H9 (cell line): ENCODE measurements around the gene COL8A1. TPM values are rescaled to one million over a fixed set of nuclear protein-coding genes. Genes with fewer than 3 reads are reported as not detected.

Experiments
- DNase-seq: peaks from one replicate; pipeline ENCODE4 v3.0.0-alpha.2; 2017
- H2AFZ ChIP-seq: one replicate; pipeline ENCODE4 v1.6.1; 2013; ENCODE audit warnings: mild to moderate bottlenecking, low read length, control low read depth, moderate library complexity
- H2AK5ac ChIP-seq: 2 replicates; pipeline ENCODE4 v1.6.1; 2013; ENCODE audit warnings: low read length, control low read depth, mixed read lengths; ENCODE audit not compliant: insufficient read length
- H2BK120ac ChIP-seq: one replicate; pipeline ENCODE4 v1.6.1; 2013; ENCODE audit warnings: low read depth, mild to moderate bottlenecking, low read length, control low read depth, inconsistent platforms; ENCODE audit not compliant: poor library complexity, severe bottlenecking
- H2BK12ac ChIP-seq: 2 replicates; pipeline ENCODE4 v1.6.1; 2013; ENCODE audit warnings: low read length, control low read depth, mixed read lengths, low read depth; ENCODE audit not compliant: insufficient read length
- H2BK15ac ChIP-seq: 2 replicates; pipeline ENCODE4 v1.6.1; 2013; ENCODE audit warnings: low read depth, low read length, control low read depth
- H2BK20ac ChIP-seq: one replicate; pipeline ENCODE4 v1.6.1; 2013; ENCODE audit warnings: low read depth, mild to moderate bottlenecking, low read length, control low read depth, inconsistent platforms; ENCODE audit not compliant: poor library complexity, severe bottlenecking
- H2BK5ac ChIP-seq: 2 replicates; pipeline ENCODE4 v1.6.1; 2013; ENCODE audit warnings: low read length, control low read depth, mixed read lengths; ENCODE audit not compliant: insufficient read length
- H3K14ac ChIP-seq: 2 replicates; pipeline ENCODE4 v1.6.1; 2013; ENCODE audit warnings: low read length, control low read depth; ENCODE audit not compliant: insufficient read depth
- H3K18ac ChIP-seq: 2 replicates; pipeline ENCODE4 v1.6.1; 2013; ENCODE audit warnings: low read depth, mild to moderate bottlenecking, mixed read lengths, low read length, control low read depth; ENCODE audit not compliant: insufficient read length
- H3K23ac ChIP-seq: 2 replicates; pipeline ENCODE4 v1.6.1; 2013; ENCODE audit warnings: low read length, control low read depth, mixed read lengths, low read depth; ENCODE audit not compliant: insufficient read length
- H3K23me2 ChIP-seq: 2 replicates; pipeline ENCODE4 v1.6.1; 2013; ENCODE audit warnings: low read depth, mild to moderate bottlenecking, mixed read lengths, low read length, control low read depth; ENCODE audit not compliant: insufficient read length, poor library complexity, severe bottlenecking
- H3K27ac ChIP-seq: 2 replicates; pipeline ENCODE4 v1.5.1; 2013; ENCODE audit warnings: low read length, control low read depth, mixed read lengths, low read depth; ENCODE audit not compliant: insufficient read length
- H3K27me3 ChIP-seq: 2 replicates; pipeline ENCODE4 v1.6.1; 2013; ENCODE audit warnings: low read length, control low read depth, inconsistent platforms; ENCODE audit not compliant: insufficient read depth
- H3K4ac ChIP-seq: 2 replicates; pipeline ENCODE4 v1.6.1; 2013; ENCODE audit warnings: low read depth, mild to moderate bottlenecking, control low read depth, inconsistent platforms, low read length, moderate library complexity
- H3K4me1 ChIP-seq: 2 replicates; pipeline ENCODE4 v1.6.1; 2013; ENCODE audit warnings: low read length, control low read depth, inconsistent platforms; ENCODE audit not compliant: insufficient read depth
- H3K4me2 ChIP-seq: 2 replicates; pipeline ENCODE4 v1.6.1; 2013; ENCODE audit warnings: low read length, control low read depth, mixed read lengths; ENCODE audit not compliant: insufficient read length, insufficient read depth
- H3K56ac ChIP-seq: 2 replicates; pipeline ENCODE4 v1.6.1; 2013; ENCODE audit warnings: low read depth, mild to moderate bottlenecking, mixed read lengths, low read length, control low read depth; ENCODE audit not compliant: insufficient read length
- H3K79me1 ChIP-seq: 2 replicates; pipeline ENCODE4 v1.6.1; 2013; ENCODE audit warnings: low read depth, mild to moderate bottlenecking, moderate library complexity, low read length, control low read depth, inconsistent platforms; ENCODE audit not compliant: insufficient read depth, poor library complexity, severe bottlenecking
- H3K79me2 ChIP-seq: 2 replicates; pipeline ENCODE4 v1.6.1; 2013; ENCODE audit warnings: low read length, control low read depth, inconsistent platforms; ENCODE audit not compliant: insufficient read depth
- H3K9ac ChIP-seq: 2 replicates; pipeline ENCODE4 v1.6.1; 2013; ENCODE audit warnings: low read length, control low read depth, mixed read lengths; ENCODE audit not compliant: insufficient read length; ENCODE audit errors: extremely low read depth
- H3K9me3 ChIP-seq: one replicate; pipeline ENCODE4 v1.6.1; 2013; ENCODE audit warnings: low read depth, low read length, inconsistent platforms; ENCODE audit not compliant: control insufficient read depth
- H3T11ph ChIP-seq: one replicate; pipeline ENCODE4 v1.6.1; 2013; ENCODE audit warnings: mild to moderate bottlenecking, low read length, control low read depth, inconsistent platforms
- H4K20me1 ChIP-seq: one replicate; pipeline ENCODE4 v1.6.1; 2013; ENCODE audit not compliant: control insufficient read depth, insufficient read length, insufficient read depth
- H4K5ac ChIP-seq: 2 replicates; pipeline ENCODE4 v1.6.1; 2013; ENCODE audit warnings: low read depth, mild to moderate bottlenecking, mixed read lengths, low read length, control low read depth; ENCODE audit not compliant: insufficient read length
- H4K8ac ChIP-seq: replicated peaks from 2 replicates; pipeline ENCODE4 v1.6.1; 2013; ENCODE audit warnings: low read length, control low read depth, mixed read lengths, low read depth; ENCODE audit not compliant: insufficient read length
- H4K91ac ChIP-seq: 2 replicates; pipeline ENCODE4 v1.6.1; 2013; ENCODE audit warnings: low read depth, mild to moderate bottlenecking, moderate library complexity, mixed read lengths, low read length, control low read depth; ENCODE audit not compliant: insufficient read length
- H3K27ac Mint-ChIP-seq, 3 experiments: 2 replicates in 2 of 3; 3 replicates in 1 of 3; pipeline ENCODE4 v1.8.0; 2020 to 2021; ENCODE audit warnings: mixed read lengths in 3 of 3, mild to moderate bottlenecking in 1 of 3, moderate library complexity in 1 of 3
- H3K27me3 Mint-ChIP-seq: 2 replicates; pipeline ENCODE4 v1.8.0; 2021; ENCODE audit warnings: low read depth, mild to moderate bottlenecking, moderate library complexity, mixed read lengths
- H3K36me3 Mint-ChIP-seq, 3 experiments: 2 replicates in 2 of 3; 3 replicates in 1 of 3; pipeline ENCODE4 v1.8.0; 2020 to 2021; ENCODE audit warnings: low read depth in 3 of 3, mixed read lengths in 3 of 3; ENCODE audit not compliant: insufficient read depth in 1 of 3
- H3K4me1 Mint-ChIP-seq, 2 experiments: 2 replicates each; pipeline ENCODE4 v1.8.0; 2020; ENCODE audit warnings: mixed read lengths in 2 of 2
- H3K4me3 Mint-ChIP-seq, 2 experiments: 2 replicates in 1 of 2; 3 replicates in 1 of 2; pipeline ENCODE4 v1.8.0; 2020 to 2021; ENCODE audit warnings: mild to moderate bottlenecking in 2 of 2, mixed read lengths in 2 of 2, moderate library complexity in 1 of 2
- H3K9me3 Mint-ChIP-seq, 2 experiments: 2 replicates in 1 of 2; 3 replicates in 1 of 2; pipeline ENCODE4 v1.8.0; 2020; ENCODE audit warnings: mild to moderate bottlenecking in 2 of 2, mixed read lengths in 2 of 2, moderate library complexity in 1 of 2
- WGBS: extraction: QIAGEN DNeasy Blood & Tissue Kit; methylation state at CpG from one replicate; pipeline ENCODE4 v1.1.7; 2013; ENCODE audit warnings: missing lambda C conversion rate, low lambda C conversion rate, mixed read lengths; ENCODE audit not compliant: insufficient read length; ENCODE audit errors: extremely low coverage; 5-methylcytosine and 5-hydroxymethylcytosine counted together
- total RNA-seq: library from RNA; stranded (reverse); gene quantifications from 2 replicates; pipeline ENCODE4 v1.2.1, GENCODE V29; 2021
- TF ChIP-seq, protein P1 (sequence below): fragments of 200-600 bp; sonication (generic); conservative IDR thresholded peaks from 3 replicates; pipeline ENCODE4 v1.8.0; 2021; ENCODE audit warnings: antibody characterized with exemption, mild to moderate bottlenecking

The COL8A1 gene
- total RNA-seq, 1 experiment from 2014 or later: 0.17 TPM

GRCh38 chr3:99702953-99703943 lies 64.9 kb downstream of the COL8A1 start:
- no peak overlapping the region for H3K27ac ChIP-seq
- Mint-ChIP-seq H3K27me3 (no peaks in the 10 kb centered on the region), H3K27ac (no peak overlapping the region), H3K4me1 (peaks cover 3% of the 10 kb centered on the region in 2 experiments; a peak in 1 of 4 replicates), H3K9me3 (no peaks in the 10 kb centered on the region), H3K4me3 (no peak overlapping the region), H3K36me3 (no peaks in the 10 kb centered on the region)
- H3K14ac ChIP-seq: no peak overlapping the region
- no peaks in the 10 kb centered on the region for H4K20me1 ChIP-seq
- H3K79me1 ChIP-seq: no peaks in the 10 kb centered on the region
- no peak overlapping the region for H3K4ac ChIP-seq
- H4K8ac ChIP-seq: no peak overlapping the region
- no peaks in the 10 kb centered on the region for H3K27me3 ChIP-seq
- no peak overlapping the region for H2BK20ac ChIP-seq
- H3K9me3 ChIP-seq: no peaks in the 10 kb centered on the region
- H3K18ac ChIP-seq: no peak overlapping the region
- no peaks in the 10 kb centered on the region for H3K23me2 ChIP-seq
- TF ChIP-seq, protein P1, sequence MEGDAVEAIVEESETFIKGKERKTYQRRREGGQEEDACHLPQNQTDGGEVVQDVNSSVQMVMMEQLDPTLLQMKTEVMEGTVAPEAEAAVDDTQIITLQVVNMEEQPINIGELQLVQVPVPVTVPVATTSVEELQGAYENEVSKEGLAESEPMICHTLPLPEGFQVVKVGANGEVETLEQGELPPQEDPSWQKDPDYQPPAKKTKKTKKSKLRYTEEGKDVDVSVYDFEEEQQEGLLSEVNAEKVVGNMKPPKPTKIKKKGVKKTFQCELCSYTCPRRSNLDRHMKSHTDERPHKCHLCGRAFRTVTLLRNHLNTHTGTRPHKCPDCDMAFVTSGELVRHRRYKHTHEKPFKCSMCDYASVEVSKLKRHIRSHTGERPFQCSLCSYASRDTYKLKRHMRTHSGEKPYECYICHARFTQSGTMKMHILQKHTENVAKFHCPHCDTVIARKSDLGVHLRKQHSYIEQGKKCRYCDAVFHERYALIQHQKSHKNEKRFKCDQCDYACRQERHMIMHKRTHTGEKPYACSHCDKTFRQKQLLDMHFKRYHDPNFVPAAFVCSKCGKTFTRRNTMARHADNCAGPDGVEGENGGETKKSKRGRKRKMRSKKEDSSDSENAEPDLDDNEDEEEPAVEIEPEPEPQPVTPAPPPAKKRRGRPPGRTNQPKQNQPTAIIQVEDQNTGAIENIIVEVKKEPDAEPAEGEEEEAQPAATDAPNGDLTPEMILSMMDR: no peak
- H3T11ph ChIP-seq: no peak overlapping the region
- no peak overlapping the region for H3K4me2 ChIP-seq
- no peak overlapping the region for H3K23ac ChIP-seq
- no peak overlapping the region for H2AK5ac ChIP-seq
- no peak overlapping the region for H2BK15ac ChIP-seq
- no CpG with 5 or more reads among the region's 7 CpGs for WGBS
- no peak for DNase-seq
- H4K5ac ChIP-seq: no peak overlapping the region
- no peak overlapping the region for H4K91ac ChIP-seq
- H3K9ac ChIP-seq: no peak overlapping the region
- no peak overlapping the region for H2BK5ac ChIP-seq
- no peak overlapping the region for H3K56ac ChIP-seq
- no peak overlapping the region for H2BK12ac ChIP-seq
- H3K79me2 ChIP-seq: no peaks in the 10 kb centered on the region
- H2AFZ ChIP-seq: no peak overlapping the region
- H3K4me1 ChIP-seq: no peaks in the 10 kb centered on the region; the same call in 1 of the 2 replicates
- no peak overlapping the region for H2BK120ac ChIP-seq
